Measurements from ENCODE around the gene TNFRSF17. TPM values are rescaled to one million over a fixed set of nuclear protein-coding genes. Genes with fewer than 3 reads are reported as not detected.
"Not testable (repeated sequence)": the region's sequence is repeated elsewhere in the genome, so short reads cannot be mapped to it uniquely, and the experiment has no call there.

Gene TNFRSF17
- total RNA-seq, 4 donors from 2014 or later = not detected

- Histone ChIP-seq H3K36me3 (no peaks in the 10 kb centered on the region), H3K27ac (no peak overlapping the region), H3K4me1 (no peaks in the 10 kb centered on the region), H3K9me3 (no peaks in the 10 kb centered on the region), H3K27me3 (no peaks in the 10 kb centered on the region), H3K4me3 (no peak overlapping the region)
- no peak for DNase-seq (ENCODE audit: low spot score in 2 of 2)
- 91 to 97% methylated on average over 2 of the region's 2 CpGs for WGBS, 2 donors
- TF ChIP-seq CTCF (IDR thresholded peaks at IDR 0.05) (no peak), EP300 (IDR thresholded peaks at IDR 0.05) (no peak), POLR2A (IDR thresholded peaks at IDR 0.05) (no peak)
These were observed 8.5 kb upstream of the TNFRSF17 start for GRCh38 chr16:11956558-11956957.

GRCh38 chr16:11957591-11958395 lies 7.2 kb upstream of the TNFRSF17 start:
- TF ChIP-seq EP300 (IDR thresholded peaks at IDR 0.05) (no peak), POLR2A (IDR thresholded peaks at IDR 0.05) (no peak), CTCF (IDR thresholded peaks at IDR 0.05) (no peak)
- no peaks in the 10 kb centered on the region for H3K36me3 ChIP-seq
- no peak overlapping the region for H3K4me3 ChIP-seq
- no peak overlapping the region for H3K27ac ChIP-seq
- H3K27me3 ChIP-seq = no peaks in the 10 kb centered on the region
- DNase-seq (ENCODE audit: low spot score in 2 of 2) = no peak
- 81 to 86% methylated on average over 10 of the region's 10 CpGs for WGBS, 2 donors
- no peaks in the 10 kb centered on the region for H3K9me3 ChIP-seq
- H3K4me1 ChIP-seq = no peaks in the 10 kb centered on the region

- not testable (repeated sequence) for H3K27ac ChIP-seq; H3K27me3 ChIP-seq; H3K9me3 ChIP-seq; H3K4me1 ChIP-seq; H3K4me3 ChIP-seq; DNase-seq (ENCODE audit: low spot score in 2 of 2); H3K36me3 ChIP-seq
- WGBS, 2 donors = 79 to 90% methylated on average over 5 of the region's 5 CpGs
These were observed 2.6 kb upstream of the TNFRSF17 start for GRCh38 chr16:11962457-11962856.

GRCh38 chr16:11962978-11963377 lies 2.0 kb upstream of the TNFRSF17 start:
- not testable (repeated sequence) for H3K4me3 ChIP-seq; DNase-seq (ENCODE audit: low spot score in 2 of 2); H3K27me3 ChIP-seq; H3K27ac ChIP-seq; H3K9me3 ChIP-seq; H3K36me3 ChIP-seq; H3K4me1 ChIP-seq
- WGBS, 2 donors = 82 to 95% methylated on average over 11 of the region's 11 CpGs

- Histone ChIP-seq H3K36me3 (no peaks in the 10 kb centered on the region), H3K9me3 (no peaks in the 10 kb centered on the region), H3K4me1 (peaks cover 0 to 5% (median 0%) of the 10 kb centered on the region in 4 donors), H3K27me3 (no peaks in the 10 kb centered on the region), H3K27ac (no peak overlapping the region), H3K4me3 (no peak overlapping the region)
- TF ChIP-seq CTCF (IDR thresholded peaks at IDR 0.05) (no peak), POLR2A (IDR thresholded peaks at IDR 0.05) (no peak), EP300 (IDR thresholded peaks at IDR 0.05) (no peak)
- WGBS, 2 donors = 87 to 91% methylated on average over 6 of the region's 6 CpGs
- DNase-seq (ENCODE audit: low spot score in 2 of 2) = no peak
These were observed 1.3 kb upstream of the TNFRSF17 start for GRCh38 chr16:11963706-11964105.

GRCh38 chr16:11966173-11966572 lies 1.2 kb downstream of the TNFRSF17 start:
- H3K36me3 ChIP-seq = no peaks in the 10 kb centered on the region
- H3K9me3 ChIP-seq = no peaks in the 10 kb centered on the region
- 84 to 85% methylated on average over 7 of the region's 7 CpGs for WGBS, 2 donors
- H3K27me3 ChIP-seq = no peaks in the 10 kb centered on the region
- DNase-seq (ENCODE audit: low spot score in 2 of 2) = no peak
- H3K4me3 ChIP-seq = no peak overlapping the region
- no peak for TF ChIP-seq CTCF (IDR thresholded peaks at IDR 0.05)
- TF ChIP-seq EP300 (IDR thresholded peaks at IDR 0.05) = no peak
- no peak for TF ChIP-seq POLR2A (IDR thresholded peaks at IDR 0.05)
- H3K27ac ChIP-seq = peak overlapping the region in 1 of 4 donors; percentile 12
- H3K4me1 ChIP-seq = peaks cover 0 to 5% (median 0%) of the 10 kb centered on the region in 4 donors

All from tibial nerve (tissue), 4 donors.